Tibial artery (tissue), 4 donors: ENCODE data around the gene PADI4.
"Not testable (repeated sequence)": the region's sequence is repeated elsewhere in the genome, so short reads cannot be mapped to it uniquely, and the experiment has no call there.

Experiments
- DNase-seq, 2 donors: peaks; one replicate each; pipeline ENCODE4 v3.0.0-alpha.2; 2019
- H3K27ac ChIP-seq, 2 donors: fragments of 200-600 bp; sonication (generic) in 1 of 2; 1 replicate in 1 of 2; 2 replicates in 1 of 2; pipeline ENCODE4 v1.5.1; 2018 to 2019; ENCODE audit warnings: mild to moderate bottlenecking in 1 of 2
- H3K27me3 ChIP-seq, 2 donors: fragments of 200-600 bp; sonication (generic) in 1 of 2; one replicate each; pipeline versions ENCODE4 v1.5.1 to v1.6.0; 2016 to 2019
- H3K36me3 ChIP-seq, 3 donors: fragments of 200-600 bp; sonication (generic) in 2 of 3; one replicate each; pipeline ENCODE4 v1.5.1; 2016 to 2019; ENCODE audit warnings: mild to moderate bottlenecking in 2 of 3
- H3K4me1 ChIP-seq, 4 donors: fragments of 200-600 bp; sonication (generic) in 2 of 4; 1 replicate in 3 of 4; 2 replicates in 1 of 4; pipeline ENCODE4 v1.5.1; 2016 to 2019
- H3K4me3 ChIP-seq, 2 donors: fragments of 200-600 bp; sonication (generic) in 1 of 2; 1 replicate in 1 of 2; 2 replicates in 1 of 2; pipeline ENCODE4 v1.5.1; 2018 to 2019; ENCODE audit warnings: mild to moderate bottlenecking in 2 of 2
- H3K9me3 ChIP-seq, 3 donors: fragments of 200-600 bp; sonication (generic) in 1 of 3; one replicate each; pipeline ENCODE4 v1.5.1; 2016 to 2019
- intact Hi-C: fragments of 100-400 bp; cut with DNase I; formaldehyde crosslinking; loops from one replicate; pipeline ENCODE4 v1.15.0; 2023; ENCODE audit warnings: low total_unique reads
- TF ChIP-seq, protein P1 (sequence below), 2 experiments: fragments of 200-600 bp in 1 of 2; fragments of 450-650 bp in 1 of 2; IDR thresholded peaks; one replicate each; pipeline ENCODE4 v1.5.1; 2017 to 2019; ENCODE audit warnings: antibody characterized with exemption in 2 of 2, mild to moderate bottlenecking in 1 of 2, moderate library complexity in 1 of 2

Gene PADI4

DNA sequence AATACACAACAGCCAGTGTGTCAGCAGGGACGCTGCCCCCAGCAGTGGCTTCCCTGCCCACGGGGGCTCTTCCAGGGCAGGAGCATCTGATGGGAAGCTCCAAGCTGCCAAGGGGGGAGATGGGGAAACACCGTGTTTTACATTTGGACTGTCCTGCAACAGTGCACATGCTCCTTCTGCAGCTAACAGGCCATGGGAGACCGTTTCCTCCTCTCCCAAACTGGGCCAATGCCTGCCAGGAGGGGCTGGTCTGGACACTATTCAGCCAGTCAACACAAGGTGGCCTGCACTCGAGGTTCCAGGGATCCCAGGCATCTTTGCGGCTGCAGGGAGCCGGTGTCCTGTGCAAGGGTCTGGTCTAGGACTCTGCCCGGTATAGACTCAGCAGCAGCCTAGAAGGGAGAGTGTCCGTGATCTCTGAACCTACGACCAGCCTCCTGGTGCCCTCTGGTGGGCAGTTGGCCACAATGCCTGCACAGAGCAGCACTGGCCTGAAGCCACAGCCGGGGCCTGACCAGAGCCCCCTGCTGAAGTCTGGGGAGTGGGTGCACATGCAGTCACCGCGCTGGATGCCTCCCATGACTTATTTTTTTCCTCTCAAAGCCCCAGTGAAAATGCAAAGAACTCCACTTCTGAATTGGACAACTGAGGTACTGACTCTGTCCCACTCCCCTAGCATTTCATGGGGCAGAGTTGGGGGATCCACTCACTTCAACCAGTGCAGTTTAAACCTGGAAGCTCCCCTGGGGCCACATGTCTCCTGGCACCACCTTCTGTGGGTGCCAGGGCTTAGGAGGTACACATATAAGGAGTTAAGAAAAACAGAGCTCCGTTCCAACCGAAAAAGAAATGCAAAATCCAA lies 98.1 kb downstream of the PADI4 start:
- Histone ChIP-seq H3K36me3 (peaks cover 17 to 44% (median 31%) of the 10 kb centered on the region in 3 donors), H3K27ac (no peak overlapping the region), H3K4me1 (no peaks in the 10 kb centered on the region), H3K27me3 (no peaks in the 10 kb centered on the region), H3K9me3 (no peaks in the 10 kb centered on the region), H3K4me3 (no peak overlapping the region)
- TF ChIP-seq, protein P1, sequence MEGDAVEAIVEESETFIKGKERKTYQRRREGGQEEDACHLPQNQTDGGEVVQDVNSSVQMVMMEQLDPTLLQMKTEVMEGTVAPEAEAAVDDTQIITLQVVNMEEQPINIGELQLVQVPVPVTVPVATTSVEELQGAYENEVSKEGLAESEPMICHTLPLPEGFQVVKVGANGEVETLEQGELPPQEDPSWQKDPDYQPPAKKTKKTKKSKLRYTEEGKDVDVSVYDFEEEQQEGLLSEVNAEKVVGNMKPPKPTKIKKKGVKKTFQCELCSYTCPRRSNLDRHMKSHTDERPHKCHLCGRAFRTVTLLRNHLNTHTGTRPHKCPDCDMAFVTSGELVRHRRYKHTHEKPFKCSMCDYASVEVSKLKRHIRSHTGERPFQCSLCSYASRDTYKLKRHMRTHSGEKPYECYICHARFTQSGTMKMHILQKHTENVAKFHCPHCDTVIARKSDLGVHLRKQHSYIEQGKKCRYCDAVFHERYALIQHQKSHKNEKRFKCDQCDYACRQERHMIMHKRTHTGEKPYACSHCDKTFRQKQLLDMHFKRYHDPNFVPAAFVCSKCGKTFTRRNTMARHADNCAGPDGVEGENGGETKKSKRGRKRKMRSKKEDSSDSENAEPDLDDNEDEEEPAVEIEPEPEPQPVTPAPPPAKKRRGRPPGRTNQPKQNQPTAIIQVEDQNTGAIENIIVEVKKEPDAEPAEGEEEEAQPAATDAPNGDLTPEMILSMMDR (IDR thresholded peaks at IDR 0.05), result peak; percentile 47 to 65
- DNase-seq, result peak in 1 of 2 donors; percentile 46
- intact Hi-C loops, result no loop called here

DNA sequence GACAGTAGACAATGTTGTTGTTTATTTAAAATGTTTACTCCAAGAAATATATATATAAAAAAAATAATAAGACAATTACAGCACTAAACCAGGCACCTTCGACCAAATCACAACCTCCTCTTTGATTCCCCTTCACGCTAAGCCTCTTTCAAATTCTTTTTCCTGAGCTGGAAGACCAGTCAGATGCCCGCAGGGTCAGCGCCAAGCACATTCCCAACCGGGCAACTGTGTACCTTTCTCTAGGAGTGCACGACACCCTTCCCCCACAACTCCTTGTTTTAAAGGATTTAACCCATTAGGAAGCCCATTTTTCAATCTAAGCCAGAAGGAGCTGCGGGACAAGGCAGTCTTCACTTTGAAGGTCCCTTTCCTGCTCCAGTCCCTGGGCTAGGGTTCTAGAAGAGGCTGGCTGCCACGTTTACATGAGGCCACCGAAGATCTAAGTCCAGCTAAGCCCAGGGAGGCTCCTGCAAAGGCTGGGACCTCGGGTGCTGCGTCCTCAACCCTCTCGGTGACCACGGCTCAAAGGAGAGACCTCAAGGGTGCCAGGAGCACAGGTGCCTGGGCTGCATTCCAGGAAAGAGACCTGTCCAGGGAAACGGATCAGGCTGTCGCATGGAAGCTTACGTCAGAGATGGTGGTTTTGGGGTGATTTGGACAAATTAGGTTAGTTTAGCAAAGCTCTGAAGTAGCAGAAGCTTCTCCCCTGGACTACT lies 98.9 kb downstream of the PADI4 start:
- DNase-seq, result not testable (repeated sequence)
- H3K36me3 ChIP-seq, result peaks cover 20 to 51% (median 37%) of the 10 kb centered on the region in 3 donors

DNA sequence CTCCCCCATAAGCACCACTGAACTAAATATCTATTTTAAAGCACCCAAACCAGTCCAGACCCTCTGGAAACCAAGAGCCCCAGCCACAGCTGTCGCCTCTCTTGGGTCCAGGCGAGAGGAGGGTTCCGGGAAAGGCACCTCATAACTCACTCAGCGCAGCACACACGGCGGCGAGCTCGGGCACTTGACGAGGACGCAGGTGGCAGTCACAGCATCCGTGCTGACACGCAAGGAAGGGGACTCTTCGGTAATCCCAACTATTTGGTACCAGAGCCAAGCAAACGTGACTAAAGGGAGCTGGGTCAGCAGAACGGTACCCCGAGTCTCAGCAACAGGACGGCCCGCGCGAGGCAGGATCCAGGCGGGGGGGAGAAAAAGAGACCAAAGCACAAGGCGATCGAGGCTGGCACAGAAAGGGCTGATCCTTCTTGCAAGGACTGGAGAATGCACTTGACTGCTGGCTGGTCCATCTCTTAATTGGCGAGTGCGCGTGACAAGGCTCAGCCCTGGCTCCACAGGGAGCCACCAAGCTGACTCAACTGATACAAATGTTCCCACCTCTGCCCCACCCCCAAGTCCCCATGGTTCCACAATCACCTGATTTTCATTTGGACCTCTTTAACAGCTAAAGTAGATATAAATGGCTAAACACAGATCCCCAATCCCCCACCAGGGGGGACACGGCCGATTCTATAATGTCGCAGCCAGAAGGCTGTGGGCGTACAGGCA lies 100.0 kb downstream of the PADI4 start:
- DNase-seq, H3K4me1 ChIP-seq, H3K27me3 ChIP-seq, intact Hi-C loops, H3K27ac ChIP-seq, H3K9me3 ChIP-seq, H3K4me3 ChIP-seq: not testable (repeated sequence)
- peaks cover 30 to 61% (median 47%) of the 10 kb centered on the region in 3 donors for H3K36me3 ChIP-seq

More for the DNA sequence above, 98.9 kb downstream of the PADI4 start:
- H3K4me1 ChIP-seq, H3K4me3 ChIP-seq, H3K27me3 ChIP-seq, intact Hi-C loops, H3K9me3 ChIP-seq, H3K27ac ChIP-seq: not testable (repeated sequence)

- no peak overlapping the region for H3K27ac ChIP-seq
- TF ChIP-seq, protein P1 (IDR thresholded peaks at IDR 0.05), result no peak
- DNase-seq, result no peak
- no peaks in the 10 kb centered on the region for H3K27me3 ChIP-seq
- H3K36me3 ChIP-seq, result peaks cover 42 to 76% (median 59%) of the 10 kb centered on the region in 3 donors
- H3K4me3 ChIP-seq, result no peak overlapping the region
- intact Hi-C loops, result no loop called here
- H3K9me3 ChIP-seq, result no peaks in the 10 kb centered on the region
- peaks cover 0 to 5% (median 0%) of the 10 kb centered on the region in 4 donors for H3K4me1 ChIP-seq
Measured at GRCh38 chr1:17409391-17409811, 101.4 kb downstream of the PADI4 start.

DNA sequence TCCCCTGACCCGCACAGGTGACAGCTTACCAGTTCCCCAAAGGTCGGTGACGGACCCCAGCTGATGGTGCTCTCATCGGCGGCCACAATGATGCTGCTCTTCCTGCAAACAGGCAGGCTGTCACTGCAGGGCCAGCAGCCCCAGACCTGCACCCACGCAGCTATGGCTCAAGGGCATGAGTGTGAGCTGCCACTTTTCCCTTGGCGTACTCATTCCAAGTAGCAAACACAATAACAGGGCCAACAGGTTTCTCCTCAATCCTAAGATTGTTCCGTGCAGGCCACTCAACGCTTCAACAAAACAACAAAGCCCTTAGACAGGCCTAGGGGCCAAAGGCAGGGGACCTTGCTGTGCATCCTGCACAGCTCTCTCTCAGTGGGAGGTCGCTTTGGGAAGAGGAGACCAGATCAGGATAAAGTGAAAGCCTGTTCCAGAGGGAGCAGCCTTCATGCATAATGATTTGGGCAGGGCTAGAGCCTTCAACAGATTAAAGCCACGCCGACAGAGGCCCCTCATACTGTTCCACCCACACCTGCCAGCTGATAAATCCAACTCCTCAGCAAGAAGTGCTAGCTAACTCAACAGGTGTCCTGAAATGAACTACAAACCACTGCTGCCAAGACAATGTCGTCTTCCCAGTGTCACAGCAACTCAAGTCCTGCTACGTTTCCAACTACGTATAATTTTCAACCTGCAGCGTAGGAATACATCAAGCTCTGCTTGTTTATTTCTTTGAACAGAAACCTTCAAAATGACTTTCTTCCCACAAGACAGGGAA lies 104.3 kb downstream of the PADI4 start:
- no peak for DNase-seq

More for the DNA sequence above, 104.3 kb downstream of the PADI4 start:
- Histone ChIP-seq H3K9me3 (no peaks in the 10 kb centered on the region), H3K4me3 (no peak overlapping the region), H3K36me3 (peaks cover 53 to 99% (median 86%) of the 10 kb centered on the region in 3 donors), H3K27ac (no peak overlapping the region), H3K27me3 (no peaks in the 10 kb centered on the region), H3K4me1 (peaks cover 0 to 5% (median 0%) of the 10 kb centered on the region in 4 donors)
- intact Hi-C loops, result no loop called here
- TF ChIP-seq, protein P1 (IDR thresholded peaks at IDR 0.05), result no peak
